Activated CD8-positive, alpha-beta memory T cell treated with anti-CD3 and anti-CD28 coated beads, Interleukin-2, amount 50 U/mL, for 24 hours (primary cell): Measurements from ENCODE around the gene GIT2.

Experiments
- DNase-seq: peaks from one replicate; pipeline ENCODE4 v3.0.0-alpha.2; 2020; ENCODE audit errors: extremely low read depth

GIT2 gene

DNA sequence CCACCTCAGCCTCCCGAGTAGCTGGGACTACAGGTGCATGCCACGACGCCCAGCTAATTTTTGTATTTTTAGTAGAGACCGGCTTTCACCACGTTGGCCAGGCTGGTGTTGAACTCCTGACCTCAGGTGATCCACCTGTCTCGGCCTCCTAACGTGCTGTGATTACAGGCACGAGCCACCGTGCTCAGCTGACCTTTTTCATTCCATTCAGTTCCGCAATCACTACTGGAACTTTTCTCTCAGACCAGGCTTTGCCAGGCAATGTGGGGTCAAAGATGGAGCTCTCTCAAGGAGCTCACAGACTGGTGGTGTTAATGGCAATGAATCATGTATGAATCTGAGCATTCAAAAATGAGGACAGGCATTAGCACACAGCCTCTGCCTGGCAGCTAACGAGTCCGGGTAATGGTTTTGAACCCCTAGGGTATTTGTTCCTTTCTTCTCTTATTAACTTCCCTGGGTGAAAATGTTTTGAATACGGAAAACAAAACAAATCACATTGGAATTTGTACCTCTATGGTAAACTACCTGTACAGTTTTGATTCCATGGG is 105.5 kb downstream of the GIT2 start:
- DNase-seq = no peak

GRCh38 chr12:109888179-109889020 is 107.8 kb downstream of the GIT2 start:
- no peak for DNase-seq

GRCh38 chr12:109885616-109886015 is 110.6 kb downstream of the GIT2 start:
- DNase-seq = no peak

- DNase-seq = no peak
These were observed 112.7 kb downstream of the GIT2 start for GRCh38 chr12:109883461-109883860.

GRCh38 chr12:109881752-109882151 is 114.4 kb downstream of the GIT2 start:
- no peak for DNase-seq

- DNase-seq = no peak
These were observed 115.2 kb downstream of the GIT2 start for GRCh38 chr12:109880938-109881337.

DNA sequence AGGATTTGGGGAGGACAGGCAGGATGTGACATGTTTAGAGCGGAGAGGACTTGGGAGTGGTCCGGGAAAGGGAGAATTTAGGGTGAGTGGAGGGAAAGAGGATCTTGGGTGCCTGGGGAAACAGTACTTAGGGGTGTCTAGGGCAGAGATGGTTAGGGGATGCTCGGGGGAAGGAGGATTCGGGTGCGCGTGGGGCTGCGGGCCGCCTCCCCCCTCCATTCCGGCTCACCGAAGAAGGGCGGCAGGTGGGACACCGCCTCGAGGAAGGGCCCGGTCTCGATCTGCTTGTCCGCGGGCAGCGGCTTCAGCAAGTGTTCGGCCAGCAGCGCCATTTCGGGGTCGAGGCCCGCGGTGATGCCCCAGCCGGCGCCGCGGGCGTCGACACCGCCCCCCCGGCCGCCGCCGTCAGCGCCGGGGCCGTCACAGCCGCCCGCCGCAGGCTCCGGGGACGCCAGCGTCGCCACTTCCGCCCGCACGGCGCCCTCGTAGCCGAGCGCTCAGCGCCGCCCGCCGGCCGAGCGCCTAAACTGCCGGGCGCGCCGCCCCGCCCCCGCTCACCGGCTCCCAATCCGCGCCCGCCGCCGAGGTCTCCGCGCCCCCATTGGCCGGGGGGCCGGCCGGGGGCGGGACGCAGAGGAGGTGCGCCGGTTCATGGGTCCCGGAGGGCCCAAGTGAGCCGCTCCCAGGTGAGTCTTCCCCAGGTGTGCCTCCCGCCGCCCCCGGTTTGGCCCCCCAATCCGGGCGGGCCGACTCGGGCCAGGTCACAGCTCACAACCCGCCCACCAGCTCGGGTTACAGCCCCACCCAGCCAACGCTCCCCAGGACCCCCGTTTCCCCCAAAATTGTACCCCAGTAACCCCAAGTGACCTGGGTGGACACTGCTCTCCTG is 115.9 kb downstream of the GIT2 start, which contains the start of gene GLTP:
GLTP (minus strand) TSS at position 499 of the 889 bp plus-strand sequence; CDS start at position 332, 167 bp downstream.
- DNase-seq = peak; percentile 63
